HEK293 (cell line): ENCODE results near the gene ZFPM1.
A peak's percentile ranks its signal among the peaks of the same experiment; 100 is the strongest.

Source experiments
- ZBTB1 ChIP-seq: fragments of 450-650 bp; formaldehyde crosslinking; IDR thresholded peaks from 2 replicates; pipeline ENCODE4 v1.5.1; 2016; ENCODE audit warnings: missing biosample characterization, missing genetic modification characterization
- ZNF24 ChIP-seq: fragments of 450-650 bp; formaldehyde crosslinking; IDR thresholded peaks from 2 replicates; pipeline ENCODE4 v1.5.1; 2016; ENCODE audit warnings: missing biosample characterization, missing genetic modification characterization
- ZNF350 ChIP-seq: fragments of 450-650 bp; formaldehyde crosslinking; IDR thresholded peaks from 2 replicates; pipeline ENCODE4 v1.5.0; 2017; ENCODE audit warnings: missing biosample characterization, mild to moderate bottlenecking, missing genetic modification characterization
- ZNF530 ChIP-seq: fragments of 450-650 bp; formaldehyde crosslinking; IDR thresholded peaks from 2 replicates; pipeline ENCODE4 v1.5.1; 2016; ENCODE audit warnings: low read depth, missing biosample characterization, missing genetic modification characterization
- ZNF776 ChIP-seq: fragments of 450-650 bp; formaldehyde crosslinking; IDR thresholded peaks from 2 replicates; pipeline ENCODE4 v1.5.0; 2017; ENCODE audit warnings: missing biosample characterization, missing genetic modification characterization, borderline replicate concordance
- TF ChIP-seq, protein P1 (sequence below): fragments of 450-650 bp; formaldehyde crosslinking; IDR thresholded peaks from 2 replicates; pipeline ENCODE4 v1.5.1; 2017; ENCODE audit warnings: missing biosample characterization, missing genetic modification characterization
- TF ChIP-seq, protein P2 (sequence below): fragments of 450-650 bp; formaldehyde crosslinking; IDR thresholded peaks from 2 replicates; pipeline ENCODE4 v1.5.1; 2016; ENCODE audit warnings: missing biosample characterization, missing genetic modification characterization
- TF ChIP-seq, protein P3 (sequence below): sonication (generic); formaldehyde crosslinking; IDR thresholded peaks from 2 replicates; pipeline ENCODE4 v1.8.1; 2022; ENCODE audit warnings: mild to moderate bottlenecking, moderate library complexity, missing genetic modification reagents
- TF ChIP-seq, protein P4 (sequence below): fragments of 450-650 bp; formaldehyde crosslinking; IDR thresholded peaks from 2 replicates; pipeline ENCODE4 v1.5.1; 2016; ENCODE audit warnings: missing biosample characterization, missing genetic modification characterization

DNA sequence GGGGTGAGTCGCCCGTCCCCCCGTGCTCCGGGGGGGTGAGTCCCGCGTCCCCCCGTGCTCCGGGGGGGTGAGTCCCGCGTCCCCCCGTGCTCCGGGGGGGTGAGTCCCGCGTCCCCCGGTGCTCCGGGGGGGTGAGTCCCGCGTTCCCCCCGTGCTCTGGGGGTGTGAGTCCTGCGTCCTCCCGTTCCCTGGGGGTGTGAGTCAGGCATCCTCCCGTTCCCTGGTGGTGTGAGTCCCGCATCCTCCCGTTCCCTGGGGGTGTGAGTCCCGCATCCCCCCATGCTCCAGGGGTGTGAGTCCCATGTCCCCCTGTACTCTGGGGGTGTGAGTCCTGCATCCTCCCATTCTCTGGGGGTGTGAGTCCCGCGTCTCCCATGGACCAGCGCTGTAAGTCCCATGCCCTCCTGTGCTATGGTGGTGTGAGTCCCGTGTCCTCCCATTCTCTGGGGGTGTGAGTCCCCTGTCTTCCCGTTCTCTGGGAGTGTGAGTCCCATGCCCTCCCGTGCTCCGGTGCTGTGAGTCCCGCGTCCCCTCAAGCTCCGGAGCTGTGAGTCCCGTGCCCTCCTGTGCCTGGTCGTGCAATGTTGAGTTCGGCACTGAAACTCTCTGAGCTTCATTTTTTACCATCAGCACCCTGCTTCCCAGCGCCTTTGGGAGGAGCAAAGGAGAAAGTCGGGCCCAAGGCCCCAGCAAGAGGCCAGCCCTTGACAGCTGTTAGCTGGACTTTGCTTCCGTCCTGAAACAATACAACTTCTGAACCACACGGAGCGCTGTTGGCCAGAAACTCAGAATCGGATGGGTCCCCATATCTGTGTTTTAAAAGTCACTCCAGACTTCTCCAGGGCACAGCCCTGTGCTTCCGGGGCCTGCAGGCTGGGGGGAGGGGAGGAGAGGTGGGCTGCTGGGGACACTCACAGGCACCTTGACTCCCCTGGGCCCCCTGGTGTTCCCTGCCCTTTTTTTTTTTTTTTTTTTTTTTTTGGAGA is 105.7 kb downstream of the ZFPM1 start:
- TF ChIP-seq ZNF530 = no peak
- no peak for TF ChIP-seq ZBTB1
- TF ChIP-seq, protein P1, sequence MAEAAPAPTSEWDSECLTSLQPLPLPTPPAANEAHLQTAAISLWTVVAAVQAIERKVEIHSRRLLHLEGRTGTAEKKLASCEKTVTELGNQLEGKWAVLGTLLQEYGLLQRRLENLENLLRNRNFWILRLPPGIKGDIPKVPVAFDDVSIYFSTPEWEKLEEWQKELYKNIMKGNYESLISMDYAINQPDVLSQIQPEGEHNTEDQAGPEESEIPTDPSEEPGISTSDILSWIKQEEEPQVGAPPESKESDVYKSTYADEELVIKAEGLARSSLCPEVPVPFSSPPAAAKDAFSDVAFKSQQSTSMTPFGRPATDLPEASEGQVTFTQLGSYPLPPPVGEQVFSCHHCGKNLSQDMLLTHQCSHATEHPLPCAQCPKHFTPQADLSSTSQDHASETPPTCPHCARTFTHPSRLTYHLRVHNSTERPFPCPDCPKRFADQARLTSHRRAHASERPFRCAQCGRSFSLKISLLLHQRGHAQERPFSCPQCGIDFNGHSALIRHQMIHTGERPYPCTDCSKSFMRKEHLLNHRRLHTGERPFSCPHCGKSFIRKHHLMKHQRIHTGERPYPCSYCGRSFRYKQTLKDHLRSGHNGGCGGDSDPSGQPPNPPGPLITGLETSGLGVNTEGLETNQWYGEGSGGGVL (tag by site-specific recombination) = no peak
- TF ChIP-seq, protein P2, sequence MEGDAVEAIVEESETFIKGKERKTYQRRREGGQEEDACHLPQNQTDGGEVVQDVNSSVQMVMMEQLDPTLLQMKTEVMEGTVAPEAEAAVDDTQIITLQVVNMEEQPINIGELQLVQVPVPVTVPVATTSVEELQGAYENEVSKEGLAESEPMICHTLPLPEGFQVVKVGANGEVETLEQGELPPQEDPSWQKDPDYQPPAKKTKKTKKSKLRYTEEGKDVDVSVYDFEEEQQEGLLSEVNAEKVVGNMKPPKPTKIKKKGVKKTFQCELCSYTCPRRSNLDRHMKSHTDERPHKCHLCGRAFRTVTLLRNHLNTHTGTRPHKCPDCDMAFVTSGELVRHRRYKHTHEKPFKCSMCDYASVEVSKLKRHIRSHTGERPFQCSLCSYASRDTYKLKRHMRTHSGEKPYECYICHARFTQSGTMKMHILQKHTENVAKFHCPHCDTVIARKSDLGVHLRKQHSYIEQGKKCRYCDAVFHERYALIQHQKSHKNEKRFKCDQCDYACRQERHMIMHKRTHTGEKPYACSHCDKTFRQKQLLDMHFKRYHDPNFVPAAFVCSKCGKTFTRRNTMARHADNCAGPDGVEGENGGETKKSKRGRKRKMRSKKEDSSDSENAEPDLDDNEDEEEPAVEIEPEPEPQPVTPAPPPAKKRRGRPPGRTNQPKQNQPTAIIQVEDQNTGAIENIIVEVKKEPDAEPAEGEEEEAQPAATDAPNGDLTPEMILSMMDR (tag by site-specific recombination) = peak; percentile 31; the same call in 1 of the 2 replicates
- TF ChIP-seq, protein P3, sequence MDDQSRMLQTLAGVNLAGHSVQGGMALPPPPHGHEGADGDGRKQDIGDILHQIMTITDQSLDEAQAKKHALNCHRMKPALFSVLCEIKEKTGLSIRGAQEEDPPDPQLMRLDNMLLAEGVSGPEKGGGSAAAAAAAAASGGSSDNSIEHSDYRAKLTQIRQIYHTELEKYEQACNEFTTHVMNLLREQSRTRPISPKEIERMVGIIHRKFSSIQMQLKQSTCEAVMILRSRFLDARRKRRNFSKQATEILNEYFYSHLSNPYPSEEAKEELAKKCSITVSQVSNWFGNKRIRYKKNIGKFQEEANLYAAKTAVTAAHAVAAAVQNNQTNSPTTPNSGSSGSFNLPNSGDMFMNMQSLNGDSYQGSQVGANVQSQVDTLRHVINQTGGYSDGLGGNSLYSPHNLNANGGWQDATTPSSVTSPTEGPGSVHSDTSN = no peak
- TF ChIP-seq ZNF776 (tag by site-specific recombination) = no peak
- TF ChIP-seq, protein P4, sequence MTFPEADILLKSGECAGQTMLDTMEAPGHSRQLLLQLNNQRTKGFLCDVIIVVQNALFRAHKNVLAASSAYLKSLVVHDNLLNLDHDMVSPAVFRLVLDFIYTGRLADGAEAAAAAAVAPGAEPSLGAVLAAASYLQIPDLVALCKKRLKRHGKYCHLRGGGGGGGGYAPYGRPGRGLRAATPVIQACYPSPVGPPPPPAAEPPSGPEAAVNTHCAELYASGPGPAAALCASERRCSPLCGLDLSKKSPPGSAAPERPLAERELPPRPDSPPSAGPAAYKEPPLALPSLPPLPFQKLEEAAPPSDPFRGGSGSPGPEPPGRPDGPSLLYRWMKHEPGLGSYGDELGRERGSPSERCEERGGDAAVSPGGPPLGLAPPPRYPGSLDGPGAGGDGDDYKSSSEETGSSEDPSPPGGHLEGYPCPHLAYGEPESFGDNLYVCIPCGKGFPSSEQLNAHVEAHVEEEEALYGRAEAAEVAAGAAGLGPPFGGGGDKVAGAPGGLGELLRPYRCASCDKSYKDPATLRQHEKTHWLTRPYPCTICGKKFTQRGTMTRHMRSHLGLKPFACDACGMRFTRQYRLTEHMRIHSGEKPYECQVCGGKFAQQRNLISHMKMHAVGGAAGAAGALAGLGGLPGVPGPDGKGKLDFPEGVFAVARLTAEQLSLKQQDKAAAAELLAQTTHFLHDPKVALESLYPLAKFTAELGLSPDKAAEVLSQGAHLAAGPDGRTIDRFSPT = no peak
- TF ChIP-seq ZNF24 = no peak
- no peak for TF ChIP-seq ZNF350 (tag by site-specific recombination)
